Tibial artery (tissue), 4 donors: Measurements from ENCODE around the gene VPS26B.
"Not testable (repeated sequence)": the region's sequence is repeated elsewhere in the genome, so short reads cannot be mapped to it uniquely, and the experiment has no call there.

Experiments used
- DNase-seq, 2 donors: peaks; one replicate each; pipeline ENCODE4 v3.0.0-alpha.2; 2019
- H3K27ac ChIP-seq, 2 donors: fragments of 200-600 bp; sonication (generic) in 1 of 2; 1 replicate in 1 of 2; 2 replicates in 1 of 2; pipeline ENCODE4 v1.5.1; 2018 to 2019; ENCODE audit warnings: mild to moderate bottlenecking in 1 of 2
- H3K27me3 ChIP-seq, 2 donors: fragments of 200-600 bp; sonication (generic) in 1 of 2; one replicate each; pipeline versions ENCODE4 v1.5.1 to v1.6.0; 2016 to 2019
- H3K36me3 ChIP-seq, 3 donors: fragments of 200-600 bp; sonication (generic) in 2 of 3; one replicate each; pipeline ENCODE4 v1.5.1; 2016 to 2019; ENCODE audit warnings: mild to moderate bottlenecking in 2 of 3
- H3K4me1 ChIP-seq, 4 donors: fragments of 200-600 bp; sonication (generic) in 2 of 4; 1 replicate in 3 of 4; 2 replicates in 1 of 4; pipeline ENCODE4 v1.5.1; 2016 to 2019
- H3K4me3 ChIP-seq, 2 donors: fragments of 200-600 bp; sonication (generic) in 1 of 2; 1 replicate in 1 of 2; 2 replicates in 1 of 2; pipeline ENCODE4 v1.5.1; 2018 to 2019; ENCODE audit warnings: mild to moderate bottlenecking in 2 of 2
- H3K9me3 ChIP-seq, 3 donors: fragments of 200-600 bp; sonication (generic) in 1 of 3; one replicate each; pipeline ENCODE4 v1.5.1; 2016 to 2019
- CTCF ChIP-seq, 2 experiments: fragments of 200-600 bp in 1 of 2; fragments of 450-650 bp in 1 of 2; IDR thresholded peaks; one replicate each; pipeline ENCODE4 v1.5.1; 2017 to 2019; ENCODE audit warnings: antibody characterized with exemption in 2 of 2, mild to moderate bottlenecking in 1 of 2, moderate library complexity in 1 of 2
- intact Hi-C: fragments of 100-400 bp; cut with DNase I; formaldehyde crosslinking; loops from one replicate; pipeline ENCODE4 v1.15.0; 2023; ENCODE audit warnings: low total_unique reads

Gene VPS26B

GRCh38 chr11:134223836-134224709 lies at the start of gene VPS26B, which contains the start of gene NCAPD3:
Gene VPS26B, plus strand, starts transcription at chr11:134224671. Its CDS starts 452 bp downstream, at chr11:134225123.
Gene NCAPD3, minus strand, starts transcription at chr11:134223967. Its CDS starts 41 bp downstream, at chr11:134223926.
- intact Hi-C loops, result loop anchor here (2.0 kb wide), 1 partner anchor 29 kb away; the partner anchor contains the start of genes ACAD8 and THYN1
- peaks cover 0 to 9% (median 3%) of the 10 kb centered on the region in 3 donors for H3K36me3 ChIP-seq
- no peaks in the 10 kb centered on the region for H3K27me3 ChIP-seq
- peak; percentile 96 to 97 for DNase-seq
- peak within 1 kb of the TSS; percentile 85 to 87 for H3K27ac ChIP-seq
- H3K4me1 ChIP-seq, result peaks cover 0 to 40% (median 28%) of the 10 kb centered on the region in 4 donors
- H3K4me3 ChIP-seq, result peak within 1 kb of the TSS; percentile 74 to 86
- TF ChIP-seq CTCF (IDR thresholded peaks at IDR 0.05), result peak in 1 of 2 experiments; percentile 30
- H3K9me3 ChIP-seq, result no peaks in the 10 kb centered on the region

- Histone ChIP-seq H3K27ac (no peak overlapping the region), H3K4me1 (peaks cover 0 to 13% (median 0%) of the 10 kb centered on the region in 4 donors), H3K4me3 (no peak overlapping the region), H3K27me3 (no peaks in the 10 kb centered on the region), H3K9me3 (no peaks in the 10 kb centered on the region), H3K36me3 (peaks cover 0 to 64% (median 41%) of the 10 kb centered on the region in 3 donors)
- no peak for TF ChIP-seq CTCF (IDR thresholded peaks at IDR 0.05)
- intact Hi-C loops, result no loop called here
- no peak for DNase-seq
These were observed 48.2 kb upstream of the VPS26B start for GRCh38 chr11:134176284-134176683.

GRCh38 chr11:134178032-134178674 lies 46.3 kb upstream of the VPS26B start:
- no peak overlapping the region for H3K4me3 ChIP-seq
- no peak for TF ChIP-seq CTCF (IDR thresholded peaks at IDR 0.05)
- peak overlapping the region in 1 of 2 donors; percentile 8 for H3K27ac ChIP-seq
- intact Hi-C loops, result no loop called here
- H3K9me3 ChIP-seq, result no peaks in the 10 kb centered on the region
- H3K36me3 ChIP-seq, result peaks cover 0 to 59% (median 31%) of the 10 kb centered on the region in 3 donors
- no peak for DNase-seq
- H3K27me3 ChIP-seq, result no peaks in the 10 kb centered on the region
- peaks cover 0 to 13% (median 0%) of the 10 kb centered on the region in 4 donors for H3K4me1 ChIP-seq

- TF ChIP-seq CTCF (IDR thresholded peaks at IDR 0.05), result no peak
- H3K4me3 ChIP-seq, result no peak overlapping the region
- H3K4me1 ChIP-seq, result peaks cover 0 to 13% (median 0%) of the 10 kb centered on the region in 4 donors
- no peaks in the 10 kb centered on the region for H3K9me3 ChIP-seq
- intact Hi-C loops, result no loop called here
- no peaks in the 10 kb centered on the region for H3K27me3 ChIP-seq
- no peak overlapping the region for H3K27ac ChIP-seq
- no peak for DNase-seq
- peaks cover 7 to 47% (median 20%) of the 10 kb centered on the region in 3 donors for H3K36me3 ChIP-seq
These were observed 42.8 kb upstream of the VPS26B start for GRCh38 chr11:134181707-134182106.

GRCh38 chr11:134188092-134188491 lies 36.4 kb upstream of the VPS26B start:
- H3K9me3 ChIP-seq, H3K4me3 ChIP-seq, H3K27me3 ChIP-seq, intact Hi-C loops, H3K4me1 ChIP-seq, H3K27ac ChIP-seq, DNase-seq: not testable (repeated sequence)
- H3K36me3 ChIP-seq, result peaks cover 43 to 68% (median 51%) of the 10 kb centered on the region in 3 donors
